ENCODE measurements around the gene KATNBL1.
"Not testable (repeated sequence)": the region's sequence is repeated elsewhere in the genome, so short reads cannot be mapped to it uniquely, and the experiment has no call there.

Gene KATNBL1

GRCh38 chr15:34203305-34203704, 6.6 kb downstream of the KATNBL1 start:
- no peak for DNase-seq (ENCODE audit: low read depth in 2 of 2)

- DNase-seq (ENCODE audit: low read depth in 2 of 2) = not testable (repeated sequence)
These were observed 16.6 kb downstream of the KATNBL1 start for GRCh38 chr15:34193272-34193671.

GRCh38 chr15:34188711-34189110, 21.2 kb downstream of the KATNBL1 start:
- no peak for DNase-seq (ENCODE audit: low read depth in 2 of 2)

- DNase-seq (ENCODE audit: low read depth in 2 of 2) = no peak
These were observed 24.2 kb downstream of the KATNBL1 start for GRCh38 chr15:34185666-34186065.

- DNase-seq (ENCODE audit: low read depth in 2 of 2) = no peak
These were observed 27.0 kb downstream of the KATNBL1 start for GRCh38 chr15:34182942-34183341.

GRCh38 chr15:34179234-34179633, 30.7 kb downstream of the KATNBL1 start:
- DNase-seq (ENCODE audit: low read depth in 2 of 2) = no peak

- not testable (repeated sequence) for DNase-seq (ENCODE audit: low read depth in 2 of 2)
These were observed 43.8 kb downstream of the KATNBL1 start for GRCh38 chr15:34165987-34166573.

- no peak for DNase-seq (ENCODE audit: low read depth in 2 of 2)
These were observed 48.5 kb downstream of the KATNBL1 start for GRCh38 chr15:34161329-34161963.

GRCh38 chr15:34160735-34161134, 49.2 kb downstream of the KATNBL1 start:
- DNase-seq (ENCODE audit: low read depth in 2 of 2) = no peak

- DNase-seq (ENCODE audit: low read depth in 2 of 2) = no peak
These were observed 51.5 kb downstream of the KATNBL1 start for GRCh38 chr15:34158355-34158754.

- DNase-seq (ENCODE audit: low read depth in 2 of 2) = no peak
These were observed 54.0 kb downstream of the KATNBL1 start for GRCh38 chr15:34155859-34156258.

GRCh38 chr15:34154725-34155204, 55.1 kb downstream of the KATNBL1 start:
- DNase-seq (ENCODE audit: low read depth in 2 of 2) = no peak

- DNase-seq (ENCODE audit: low read depth in 2 of 2) = no peak
These were observed 62.3 kb downstream of the KATNBL1 start for GRCh38 chr15:34147371-34148140.

- DNase-seq (ENCODE audit: low read depth in 2 of 2) = no peak
These were observed 76.4 kb downstream of the KATNBL1 start for GRCh38 chr15:34133511-34133910.

- no peak for DNase-seq (ENCODE audit: low read depth in 2 of 2)
These were observed 77.0 kb downstream of the KATNBL1 start for GRCh38 chr15:34132881-34133280.

GRCh38 chr15:34128898-34129297, 81.0 kb downstream of the KATNBL1 start:
- DNase-seq (ENCODE audit: low read depth in 2 of 2) = no peak

GRCh38 chr15:34126522-34126921, 83.4 kb downstream of the KATNBL1 start:
- no peak for DNase-seq (ENCODE audit: low read depth in 2 of 2)

- DNase-seq (ENCODE audit: low read depth in 2 of 2) = no peak
These were observed 84.0 kb downstream of the KATNBL1 start for GRCh38 chr15:34125945-34126344.

- DNase-seq (ENCODE audit: low read depth in 2 of 2) = no peak
These were observed 85.2 kb downstream of the KATNBL1 start for GRCh38 chr15:34124651-34125050.

GRCh38 chr15:34122771-34123183, 87.1 kb downstream of the KATNBL1 start:
- DNase-seq (ENCODE audit: low read depth in 2 of 2) = peak; percentile 19 to 21

- DNase-seq (ENCODE audit: low read depth in 2 of 2) = not testable (repeated sequence)
These were observed 88.1 kb downstream of the KATNBL1 start for GRCh38 chr15:34121786-34122185.

- DNase-seq (ENCODE audit: low read depth in 2 of 2) = not testable (repeated sequence)
These were observed 89.5 kb downstream of the KATNBL1 start for GRCh38 chr15:34120420-34120819.

- DNase-seq (ENCODE audit: low read depth in 2 of 2) = no peak
These were observed 90.6 kb downstream of the KATNBL1 start for GRCh38 chr15:34119291-34119690.
